H9 (cell line): ENCODE data around the gene NUP58. TPM values are rescaled to one million over a fixed set of nuclear protein-coding genes. Genes with fewer than 3 reads are reported as not detected.

Source experiments
- DNase-seq: peaks from one replicate; pipeline ENCODE4 v3.0.0-alpha.2; 2017
- H2AFZ ChIP-seq: one replicate; pipeline ENCODE4 v1.6.1; 2013; ENCODE audit warnings: mild to moderate bottlenecking, low read length, control low read depth, moderate library complexity
- H2AK5ac ChIP-seq: 2 replicates; pipeline ENCODE4 v1.6.1; 2013; ENCODE audit warnings: low read length, control low read depth, mixed read lengths; ENCODE audit not compliant: insufficient read length
- H2BK120ac ChIP-seq: one replicate; pipeline ENCODE4 v1.6.1; 2013; ENCODE audit warnings: low read depth, mild to moderate bottlenecking, low read length, control low read depth, inconsistent platforms; ENCODE audit not compliant: poor library complexity, severe bottlenecking
- H2BK12ac ChIP-seq: 2 replicates; pipeline ENCODE4 v1.6.1; 2013; ENCODE audit warnings: low read length, control low read depth, mixed read lengths, low read depth; ENCODE audit not compliant: insufficient read length
- H2BK15ac ChIP-seq: 2 replicates; pipeline ENCODE4 v1.6.1; 2013; ENCODE audit warnings: low read depth, low read length, control low read depth
- H2BK20ac ChIP-seq: one replicate; pipeline ENCODE4 v1.6.1; 2013; ENCODE audit warnings: low read depth, mild to moderate bottlenecking, low read length, control low read depth, inconsistent platforms; ENCODE audit not compliant: poor library complexity, severe bottlenecking
- H2BK5ac ChIP-seq: 2 replicates; pipeline ENCODE4 v1.6.1; 2013; ENCODE audit warnings: low read length, control low read depth, mixed read lengths; ENCODE audit not compliant: insufficient read length
- H3K14ac ChIP-seq: 2 replicates; pipeline ENCODE4 v1.6.1; 2013; ENCODE audit warnings: low read length, control low read depth; ENCODE audit not compliant: insufficient read depth
- H3K18ac ChIP-seq: 2 replicates; pipeline ENCODE4 v1.6.1; 2013; ENCODE audit warnings: low read depth, mild to moderate bottlenecking, mixed read lengths, low read length, control low read depth; ENCODE audit not compliant: insufficient read length
- H3K23ac ChIP-seq: 2 replicates; pipeline ENCODE4 v1.6.1; 2013; ENCODE audit warnings: low read length, control low read depth, mixed read lengths, low read depth; ENCODE audit not compliant: insufficient read length
- H3K23me2 ChIP-seq: 2 replicates; pipeline ENCODE4 v1.6.1; 2013; ENCODE audit warnings: low read depth, mild to moderate bottlenecking, mixed read lengths, low read length, control low read depth; ENCODE audit not compliant: insufficient read length, poor library complexity, severe bottlenecking
- H3K27ac ChIP-seq: 2 replicates; pipeline ENCODE4 v1.5.1; 2013; ENCODE audit warnings: low read length, control low read depth, mixed read lengths, low read depth; ENCODE audit not compliant: insufficient read length
- H3K27me3 ChIP-seq: 2 replicates; pipeline ENCODE4 v1.6.1; 2013; ENCODE audit warnings: low read length, control low read depth, inconsistent platforms; ENCODE audit not compliant: insufficient read depth
- H3K4ac ChIP-seq: 2 replicates; pipeline ENCODE4 v1.6.1; 2013; ENCODE audit warnings: low read depth, mild to moderate bottlenecking, control low read depth, inconsistent platforms, low read length, moderate library complexity
- H3K4me1 ChIP-seq: 2 replicates; pipeline ENCODE4 v1.6.1; 2013; ENCODE audit warnings: low read length, control low read depth, inconsistent platforms; ENCODE audit not compliant: insufficient read depth
- H3K4me2 ChIP-seq: 2 replicates; pipeline ENCODE4 v1.6.1; 2013; ENCODE audit warnings: low read length, control low read depth, mixed read lengths; ENCODE audit not compliant: insufficient read length, insufficient read depth
- H3K56ac ChIP-seq: 2 replicates; pipeline ENCODE4 v1.6.1; 2013; ENCODE audit warnings: low read depth, mild to moderate bottlenecking, mixed read lengths, low read length, control low read depth; ENCODE audit not compliant: insufficient read length
- H3K79me1 ChIP-seq: 2 replicates; pipeline ENCODE4 v1.6.1; 2013; ENCODE audit warnings: low read depth, mild to moderate bottlenecking, moderate library complexity, low read length, control low read depth, inconsistent platforms; ENCODE audit not compliant: insufficient read depth, poor library complexity, severe bottlenecking
- H3K79me2 ChIP-seq: 2 replicates; pipeline ENCODE4 v1.6.1; 2013; ENCODE audit warnings: low read length, control low read depth, inconsistent platforms; ENCODE audit not compliant: insufficient read depth
- H3K9ac ChIP-seq: 2 replicates; pipeline ENCODE4 v1.6.1; 2013; ENCODE audit warnings: low read length, control low read depth, mixed read lengths; ENCODE audit not compliant: insufficient read length; ENCODE audit errors: extremely low read depth
- H3K9me3 ChIP-seq: one replicate; pipeline ENCODE4 v1.6.1; 2013; ENCODE audit warnings: low read depth, low read length, inconsistent platforms; ENCODE audit not compliant: control insufficient read depth
- H3T11ph ChIP-seq: one replicate; pipeline ENCODE4 v1.6.1; 2013; ENCODE audit warnings: mild to moderate bottlenecking, low read length, control low read depth, inconsistent platforms
- H4K20me1 ChIP-seq: one replicate; pipeline ENCODE4 v1.6.1; 2013; ENCODE audit not compliant: control insufficient read depth, insufficient read length, insufficient read depth
- H4K5ac ChIP-seq: 2 replicates; pipeline ENCODE4 v1.6.1; 2013; ENCODE audit warnings: low read depth, mild to moderate bottlenecking, mixed read lengths, low read length, control low read depth; ENCODE audit not compliant: insufficient read length
- H4K8ac ChIP-seq: replicated peaks from 2 replicates; pipeline ENCODE4 v1.6.1; 2013; ENCODE audit warnings: low read length, control low read depth, mixed read lengths, low read depth; ENCODE audit not compliant: insufficient read length
- H4K91ac ChIP-seq: 2 replicates; pipeline ENCODE4 v1.6.1; 2013; ENCODE audit warnings: low read depth, mild to moderate bottlenecking, moderate library complexity, mixed read lengths, low read length, control low read depth; ENCODE audit not compliant: insufficient read length
- H3K27ac Mint-ChIP-seq, 3 experiments: 2 replicates in 2 of 3; 3 replicates in 1 of 3; pipeline ENCODE4 v1.8.0; 2020 to 2021; ENCODE audit warnings: mixed read lengths in 3 of 3, mild to moderate bottlenecking in 1 of 3, moderate library complexity in 1 of 3
- H3K27me3 Mint-ChIP-seq: 2 replicates; pipeline ENCODE4 v1.8.0; 2021; ENCODE audit warnings: low read depth, mild to moderate bottlenecking, moderate library complexity, mixed read lengths
- H3K36me3 Mint-ChIP-seq, 3 experiments: 2 replicates in 2 of 3; 3 replicates in 1 of 3; pipeline ENCODE4 v1.8.0; 2020 to 2021; ENCODE audit warnings: low read depth in 3 of 3, mixed read lengths in 3 of 3; ENCODE audit not compliant: insufficient read depth in 1 of 3
- H3K4me1 Mint-ChIP-seq, 2 experiments: 2 replicates each; pipeline ENCODE4 v1.8.0; 2020; ENCODE audit warnings: mixed read lengths in 2 of 2
- H3K4me3 Mint-ChIP-seq, 2 experiments: 2 replicates in 1 of 2; 3 replicates in 1 of 2; pipeline ENCODE4 v1.8.0; 2020 to 2021; ENCODE audit warnings: mild to moderate bottlenecking in 2 of 2, mixed read lengths in 2 of 2, moderate library complexity in 1 of 2
- H3K9me3 Mint-ChIP-seq, 2 experiments: 2 replicates in 1 of 2; 3 replicates in 1 of 2; pipeline ENCODE4 v1.8.0; 2020; ENCODE audit warnings: mild to moderate bottlenecking in 2 of 2, mixed read lengths in 2 of 2, moderate library complexity in 1 of 2
- CTCF ChIP-seq: fragments of 200-600 bp; sonication (generic); conservative IDR thresholded peaks from 3 replicates; pipeline ENCODE4 v1.8.0; 2021; ENCODE audit warnings: antibody characterized with exemption, mild to moderate bottlenecking
- WGBS: extraction: QIAGEN DNeasy Blood & Tissue Kit; methylation state at CpG from one replicate; pipeline ENCODE4 v1.1.7; 2013; ENCODE audit warnings: missing lambda C conversion rate, low lambda C conversion rate, mixed read lengths; ENCODE audit not compliant: insufficient read length; ENCODE audit errors: extremely low coverage; 5-methylcytosine and 5-hydroxymethylcytosine counted together
- total RNA-seq: library from RNA; stranded (reverse); gene quantifications from 2 replicates; pipeline ENCODE4 v1.2.1, GENCODE V29; 2021

The NUP58 gene
- total RNA-seq, 1 experiment from 2014 or later: 77.6 TPM

GRCh38 chr13:25288966-25289365, 12.5 kb upstream of the NUP58 start:
- no peaks in the 10 kb centered on the region for H3K79me2 ChIP-seq
- H4K5ac ChIP-seq: no peak overlapping the region
- H2BK20ac ChIP-seq: no peak overlapping the region
- H4K91ac ChIP-seq: no peak overlapping the region
- no peak for DNase-seq
- no peak overlapping the region for H3K4me3 Mint-ChIP-seq
- no peaks in the 10 kb centered on the region for H4K20me1 ChIP-seq
- peaks cover 7% of the 10 kb centered on the region for H3K27me3 Mint-ChIP-seq
- H3K79me1 ChIP-seq: no peaks in the 10 kb centered on the region
- no peak overlapping the region for H3K9ac ChIP-seq
- H2BK12ac ChIP-seq: no peak overlapping the region
- no peak overlapping the region for H3K27ac Mint-ChIP-seq
- H2AFZ ChIP-seq: no peak overlapping the region
- H3T11ph ChIP-seq: no peak overlapping the region
- H3K27me3 ChIP-seq: no peaks in the 10 kb centered on the region
- H3K18ac ChIP-seq: no peak overlapping the region
- H4K8ac ChIP-seq: no peak overlapping the region
- no peaks in the 10 kb centered on the region; the same call in 1 of the 2 replicates for H3K4me1 ChIP-seq
- no peak overlapping the region for H2BK15ac ChIP-seq
- H2AK5ac ChIP-seq: no peak overlapping the region
- no peak overlapping the region for H2BK5ac ChIP-seq
- no peak overlapping the region for H2BK120ac ChIP-seq
- no CpG with 5 or more reads among the region's 2 CpGs for whole genome bisulfite sequencing
- H3K4ac ChIP-seq: no peak overlapping the region
- H3K4me1 Mint-ChIP-seq: peaks cover 12 to 15% of the 10 kb centered on the region in 2 experiments
- H3K56ac ChIP-seq: no peak overlapping the region
- H3K14ac ChIP-seq: no peak overlapping the region
- H3K9me3 Mint-ChIP-seq: 0 out of 5 replicates have a peak, but pooled peaks cover 0 to 1% of the 10 kb centered on the region in 2 experiments
- H3K36me3 Mint-ChIP-seq: no peaks in the 10 kb centered on the region
- H3K27ac ChIP-seq: no peak overlapping the region
- no peak for TF ChIP-seq CTCF
- H3K9me3 ChIP-seq: no peaks in the 10 kb centered on the region
- no peak overlapping the region for H3K4me2 ChIP-seq
- H3K23ac ChIP-seq: no peak overlapping the region
- H3K23me2 ChIP-seq: peaks cover 5% of the 10 kb centered on the region
